MCF 10A (cell line): ENCODE results near the gene CCNI2. TPM values are rescaled to one million over a fixed set of nuclear protein-coding genes. Genes with fewer than 3 reads are reported as not detected.
A peak's percentile ranks its signal among the peaks of the same experiment; 100 is the strongest.

Experiments
- BruUV-seq: library from RNA; stranded (reverse); fragments of 400-500 nt; replicated peaks from 2 replicates; lab custom pipeline; 2021; lab: Mats Ljungman, UMichigan
- CTCF ChIA-PET: fragments of 300-600 bp; sonication (Branson Sonifier 250); formaldehyde crosslinking; extraction: SDS; loops from one replicate; lab custom pipeline; 2021; ENCODE audit warnings: antibody characterized with exemption, inconsistent platforms; lab: Yijun Ruan, JAX
- POLR2A ChIA-PET: fragments of 300-600, 350-650 bp; sonication (Branson Sonifier 250); formaldehyde crosslinking; extraction: SDS; loops from one replicate; lab custom pipeline; 2020; ENCODE audit warnings: antibody characterized with exemption, inconsistent platforms; lab: Yijun Ruan, JAX
- DNase-seq: peaks from one replicate; pipeline ENCODE4 v3.0.0-alpha.2; 2018; ENCODE audit not compliant: unreplicated experiment
- H3K27ac Mint-ChIP-seq: one replicate; pipeline ENCODE4 v1.8.0; 2022; ENCODE audit warnings: mild to moderate bottlenecking, low read depth, mixed read lengths; ENCODE audit not compliant: unreplicated experiment
- H3K27me3 Mint-ChIP-seq: one replicate; pipeline ENCODE4 v1.8.0; 2022; ENCODE audit warnings: mixed read lengths; ENCODE audit not compliant: insufficient read depth, unreplicated experiment
- H3K36me3 Mint-ChIP-seq: one replicate; pipeline ENCODE4 v1.8.0; 2022; ENCODE audit warnings: mild to moderate bottlenecking, moderate library complexity, mixed read lengths; ENCODE audit not compliant: insufficient read depth, unreplicated experiment
- H3K4me1 Mint-ChIP-seq: one replicate; pipeline ENCODE4 v1.8.0; 2022; ENCODE audit warnings: mixed read lengths; ENCODE audit not compliant: insufficient read depth, unreplicated experiment
- H3K4me3 Mint-ChIP-seq: one replicate; pipeline ENCODE4 v1.8.0; 2022; ENCODE audit warnings: mild to moderate bottlenecking, moderate library complexity, mixed read lengths; ENCODE audit not compliant: unreplicated experiment
- H3K9me3 Mint-ChIP-seq: one replicate; pipeline ENCODE4 v1.8.0; 2022; ENCODE audit warnings: mixed read lengths; ENCODE audit not compliant: unreplicated experiment
- CTCF ChIP-seq: fragments of 200-600 bp; IDR thresholded peaks from one replicate; pipeline ENCODE4 v1.8.0; 2022; ENCODE audit warnings: antibody characterized with exemption, mild to moderate bottlenecking; ENCODE audit not compliant: unreplicated experiment
- intact Hi-C: fragments of 100-400 bp; cut with micrococcal nuclease; formaldehyde crosslinking; loops from 2 replicates; pipeline ENCODE4 v1.14.1; 2022
- total RNA-seq: library from RNA; stranded (reverse); gene quantifications from 2 replicates; pipeline ENCODE4 v1.2.3, GENCODE V29; 2022

The CCNI2 gene
- total RNA-seq, 1 experiment from 2014 or later = 0.16 TPM

DNA sequence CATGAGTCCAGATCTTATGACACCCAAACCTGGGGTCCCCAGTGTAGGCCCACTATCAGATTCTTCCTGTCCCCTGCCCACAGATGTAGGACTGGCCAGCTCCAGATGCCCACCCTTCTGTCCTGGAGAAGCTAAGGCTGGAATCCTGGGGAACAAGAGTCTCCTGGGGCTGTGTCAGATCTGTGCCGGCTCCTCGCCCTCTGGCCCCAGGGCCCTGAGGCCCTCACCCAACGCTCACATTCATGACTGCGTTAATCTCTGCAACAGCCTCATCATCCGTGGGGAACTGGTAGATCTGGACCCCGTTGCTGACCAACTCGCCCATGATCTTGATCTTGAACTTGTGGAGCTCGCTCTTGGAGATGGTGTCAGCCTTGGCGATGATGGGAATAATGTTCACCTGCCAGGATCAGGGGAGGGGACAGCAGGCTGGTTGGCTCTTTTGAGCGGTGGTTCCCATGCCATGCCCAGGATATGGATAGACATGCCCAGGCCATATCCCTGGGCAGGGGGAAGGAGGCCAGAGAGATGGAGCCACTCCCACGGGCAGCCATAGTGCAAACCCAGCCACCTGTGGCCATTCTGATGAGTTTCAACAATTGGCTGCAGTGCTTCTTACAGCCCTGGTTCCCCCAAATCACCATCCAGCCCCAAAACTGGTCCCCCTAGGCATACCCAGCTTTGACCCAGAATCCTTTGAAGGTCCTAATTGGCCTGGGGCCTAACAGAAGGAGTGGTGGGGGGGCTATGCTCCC lies 15.2 kb downstream of the CCNI2 start:
- Mint-ChIP-seq H3K9me3 (no peaks in the 10 kb centered on the region), H3K4me3 (no peak overlapping the region), H3K27me3 (no peaks in the 10 kb centered on the region), H3K36me3 (peaks cover 16% of the 10 kb centered on the region), H3K4me1 (no peaks in the 10 kb centered on the region), H3K27ac (peak overlapping the region; percentile 46)
- no TSS peak for BruUV-seq
- intact Hi-C loops = no loop called here
- DNase-seq = no peak
- TF ChIP-seq CTCF = no peak
- CTCF ChIA-PET = interaction anchor here (0.6 kb wide), 1 partner anchor 15 kb away, joined by 3 read pairs; the partner anchor contains the start of gene SEPTIN8
- POLR2A ChIA-PET = interaction anchor here (1.3 kb wide), 1 partner anchor 13 kb away, joined by 4 read pairs; no protein-coding TSS in a partner anchor

- Mint-ChIP-seq H3K27ac (peak overlapping the region; percentile 46), H3K36me3 (peaks cover 16% of the 10 kb centered on the region), H3K27me3 (no peaks in the 10 kb centered on the region), H3K4me1 (no peaks in the 10 kb centered on the region), H3K9me3 (no peaks in the 10 kb centered on the region), H3K4me3 (no peak overlapping the region)
- CTCF ChIA-PET = no interaction called here
- POLR2A ChIA-PET = no interaction called here
- intact Hi-C loops = no loop called here
- TF ChIP-seq CTCF = no peak
- BruUV-seq = no TSS peak
- DNase-seq = no peak
Observed at GRCh38 chr5:132763181-132764036, 16.2 kb downstream of the CCNI2 start.

DNA sequence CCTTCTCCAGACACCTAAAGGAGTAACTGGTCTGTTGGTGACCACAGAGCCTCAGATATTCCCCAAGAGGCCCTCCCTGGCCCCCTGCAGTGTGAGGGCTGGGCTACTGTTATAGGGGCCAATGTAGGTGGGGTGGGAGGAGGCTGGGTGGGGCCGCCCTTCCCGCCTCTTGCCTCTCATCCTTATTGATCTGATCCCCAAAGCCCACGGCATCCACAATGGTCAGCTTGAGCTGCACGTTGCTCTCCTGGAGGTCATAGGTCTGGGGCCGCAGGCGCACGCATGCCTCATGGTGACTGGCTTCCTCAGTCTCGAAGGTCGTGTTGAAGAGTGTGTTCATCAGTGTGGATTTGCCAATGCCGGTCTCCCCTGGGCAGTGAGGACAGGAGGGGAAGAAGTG lies 16.8 kb downstream of the CCNI2 start:
- intact Hi-C loops = no loop called here
- Mint-ChIP-seq H3K36me3 (peaks cover 16% of the 10 kb centered on the region), H3K9me3 (no peaks in the 10 kb centered on the region), H3K27me3 (no peaks in the 10 kb centered on the region), H3K4me1 (no peaks in the 10 kb centered on the region), H3K27ac (no peak overlapping the region), H3K4me3 (no peak overlapping the region)
- no peak for TF ChIP-seq CTCF
- DNase-seq = no peak
- POLR2A ChIA-PET = no interaction called here
- BruUV-seq = no TSS peak
- CTCF ChIA-PET = interaction anchor here (0.7 kb wide), 2 partner anchors 55 to 57 kb away, joined by 3 to 4 read pairs; no protein-coding TSS in a partner anchor
